Progenitor cell of endocrine pancreas (in vitro differentiated cells): Measurements from ENCODE around the gene ATP8A2. TPM values are rescaled to one million over a fixed set of nuclear protein-coding genes. Genes with fewer than 3 reads are reported as not detected.

Experiments
- DNase-seq: peaks from one replicate; pipeline ENCODE4 v3.0.0; 2021; ENCODE audit warnings: low spot score; ENCODE audit not compliant: unreplicated experiment
- H3K27ac Mint-ChIP-seq: 2 replicates; pipeline ENCODE4 v1.8.0; 2021; ENCODE audit warnings: mild to moderate bottlenecking, moderate library complexity, mixed read lengths
- H3K27me3 Mint-ChIP-seq: 2 replicates; pipeline ENCODE4 v1.8.0; 2021; ENCODE audit warnings: mixed read lengths
- H3K36me3 Mint-ChIP-seq: 2 replicates; pipeline ENCODE4 v1.8.0; 2022; ENCODE audit warnings: mixed read lengths; ENCODE audit not compliant: insufficient read depth
- H3K4me1 Mint-ChIP-seq: 2 replicates; pipeline ENCODE4 v1.8.0; 2021; ENCODE audit warnings: low read depth, mixed read lengths
- H3K4me3 Mint-ChIP-seq: 2 replicates; pipeline ENCODE4 v1.8.0; 2021; ENCODE audit warnings: low read depth, mild to moderate bottlenecking, moderate library complexity, mixed read lengths
- H3K9me3 Mint-ChIP-seq: 2 replicates; pipeline ENCODE4 v1.8.0; 2021; ENCODE audit warnings: low read depth, mixed read lengths
- CTCF ChIP-seq: fragments of 200-600 bp; sonication (generic); IDR thresholded peaks from one replicate; pipeline ENCODE4 v1.5.0; 2021; ENCODE audit warnings: antibody characterized with exemption, mild to moderate bottlenecking; ENCODE audit not compliant: unreplicated experiment
- total RNA-seq: library from RNA; stranded (reverse); gene quantifications from 2 replicates; pipeline ENCODE4 v1.2.1, GENCODE V29; 2021

The ATP8A2 gene
- total RNA-seq, 1 donor from 2014 or later: 0.38 TPM

- H3K27ac Mint-ChIP-seq: no peak overlapping the region
- H3K27me3 Mint-ChIP-seq: no peaks in the 10 kb centered on the region
- H3K9me3 Mint-ChIP-seq: peaks cover 6% of the 10 kb centered on the region
- H3K36me3 Mint-ChIP-seq: no peaks in the 10 kb centered on the region
- DNase-seq: no peak
- no peaks in the 10 kb centered on the region for H3K4me1 Mint-ChIP-seq
- no peak overlapping the region for H3K4me3 Mint-ChIP-seq
- no peak for TF ChIP-seq CTCF
Observed at GRCh38 chr13:25478186-25478585, 106.4 kb downstream of the ATP8A2 start.

- no peaks in the 10 kb centered on the region for H3K9me3 Mint-ChIP-seq
- no peaks in the 10 kb centered on the region for H3K36me3 Mint-ChIP-seq
- peaks cover 26% of the 10 kb centered on the region for H3K27me3 Mint-ChIP-seq
- H3K4me3 Mint-ChIP-seq: no peak overlapping the region
- no peak for DNase-seq
- H3K4me1 Mint-ChIP-seq: no peaks in the 10 kb centered on the region
- TF ChIP-seq CTCF: no peak
- no peak overlapping the region for H3K27ac Mint-ChIP-seq
Observed at GRCh38 chr13:25489238-25489637, 117.5 kb downstream of the ATP8A2 start.

GRCh38 chr13:25490236-25490635, 118.5 kb downstream of the ATP8A2 start:
- peaks cover 34% of the 10 kb centered on the region for H3K27me3 Mint-ChIP-seq

GRCh38 chr13:25493931-25494640, 122.3 kb downstream of the ATP8A2 start:
- DNase-seq: no peak
- no peak for TF ChIP-seq CTCF
- H3K36me3 Mint-ChIP-seq: no peaks in the 10 kb centered on the region
- H3K27ac Mint-ChIP-seq: no peak overlapping the region
- no peaks in the 10 kb centered on the region for H3K9me3 Mint-ChIP-seq
- no peaks in the 10 kb centered on the region for H3K4me1 Mint-ChIP-seq
- peaks cover 39% of the 10 kb centered on the region for H3K27me3 Mint-ChIP-seq
- H3K4me3 Mint-ChIP-seq: no peak overlapping the region

More at GRCh38 chr13:25490236-25490635, 118.5 kb downstream of the ATP8A2 start:
- TF ChIP-seq CTCF: no peak
- no peak for DNase-seq
- H3K4me1 Mint-ChIP-seq: no peaks in the 10 kb centered on the region
- H3K27ac Mint-ChIP-seq: no peak overlapping the region
- H3K9me3 Mint-ChIP-seq: no peaks in the 10 kb centered on the region
- no peak overlapping the region for H3K4me3 Mint-ChIP-seq
- no peaks in the 10 kb centered on the region for H3K36me3 Mint-ChIP-seq

- no peaks in the 10 kb centered on the region for H3K4me1 Mint-ChIP-seq
- H3K4me3 Mint-ChIP-seq: no peak overlapping the region
- TF ChIP-seq CTCF: no peak
- H3K27me3 Mint-ChIP-seq: peaks cover 32% of the 10 kb centered on the region
- no peaks in the 10 kb centered on the region for H3K9me3 Mint-ChIP-seq
- no peaks in the 10 kb centered on the region for H3K36me3 Mint-ChIP-seq
- no peak for DNase-seq
- H3K27ac Mint-ChIP-seq: no peak overlapping the region
Observed at GRCh38 chr13:25494698-25495411, 123.1 kb downstream of the ATP8A2 start.
